Esophagus squamous epithelium (tissue), 4 donors: ENCODE measurements around the gene FOXD4L6.
"Not testable (repeated sequence)": the region's sequence is repeated elsewhere in the genome, so short reads cannot be mapped to it uniquely, and the experiment has no call there.

Experiments used
- CTCF ChIP-seq, 6 experiments: fragments of 450-650 bp in 4 of 6; fragments of 200-600 bp in 2 of 6; sonication (generic) in 2 of 6; IDR thresholded peaks; one replicate each; pipeline ENCODE4 v1.5.1; 2016 to 2019; ENCODE audit warnings: antibody characterized with exemption in 6 of 6, mild to moderate bottlenecking in 4 of 6, moderate library complexity in 4 of 6
- POLR2A ChIP-seq, 4 donors: fragments of 450-650 bp; IDR thresholded peaks; one replicate each; pipeline ENCODE4 v1.6.1; 2017; ENCODE audit warnings: antibody characterized with exemption in 4 of 4, mild to moderate bottlenecking in 4 of 4, moderate library complexity in 3 of 4

- not testable (repeated sequence) for TF ChIP-seq CTCF, POLR2A (IDR thresholded peaks at IDR 0.05)
Observed at GRCh38 chr9:41125109-41125658, 3.3 kb downstream of the FOXD4L6 start.
